Suprapubic skin (tissue), 4 donors: Measurements from ENCODE around the gene PKD2L1. TPM values are rescaled to one million over a fixed set of nuclear protein-coding genes. Genes with fewer than 3 reads are reported as not detected.
A peak's percentile ranks its signal among the peaks of the same experiment; 100 is the strongest.

Experiments
- DNase-seq, 2 donors: peaks; one replicate each; pipeline ENCODE4 v3.0.0-alpha.2; 2019; ENCODE audit warnings: low spot score in 2 of 2
- H3K27ac ChIP-seq: fragments of 200-600 bp; sonication (generic); one replicate; pipeline ENCODE4 v1.5.1; 2019
- H3K27me3 ChIP-seq: fragments of 200-600 bp; sonication (generic); one replicate; pipeline ENCODE4 v1.5.1; 2019
- H3K36me3 ChIP-seq: fragments of 200-600 bp; sonication (generic); one replicate; pipeline ENCODE4 v1.5.1; 2019
- H3K4me1 ChIP-seq: fragments of 200-600 bp; sonication (generic); one replicate; pipeline ENCODE4 v1.5.1; 2019
- H3K4me3 ChIP-seq: fragments of 200-600 bp; sonication (generic); one replicate; pipeline ENCODE4 v1.5.1; 2019; ENCODE audit warnings: mild to moderate bottlenecking
- H3K9me3 ChIP-seq: fragments of 200-600 bp; sonication (generic); one replicate; pipeline ENCODE4 v1.5.1; 2019
- EP300 ChIP-seq: sonication (generic); formaldehyde crosslinking; IDR thresholded peaks from one replicate; pipeline ENCODE4 v1.6.1; 2017; ENCODE audit warnings: antibody characterized with exemption
- POLR2A ChIP-seq, 2 donors: fragments of 450-650 bp; IDR thresholded peaks; one replicate each; pipeline ENCODE4 v1.6.1; 2017; ENCODE audit warnings: antibody characterized with exemption in 2 of 2, mild to moderate bottlenecking in 2 of 2, moderate library complexity in 2 of 2
- POLR2AphosphoS5 ChIP-seq, 3 donors: sonication (generic); formaldehyde crosslinking; IDR thresholded peaks; one replicate each; pipeline ENCODE4 v1.6.1; 2017; ENCODE audit warnings: antibody characterized with exemption in 3 of 3
- WGBS: methylation state at CpG from one replicate; pipeline ENCODE4 v1.1.5; 2018; 5-methylcytosine and 5-hydroxymethylcytosine counted together
- total RNA-seq, 4 donors: library from RNA; depleted of rRNA; stranded (reverse); fragments of >200 nt; gene quantifications; one replicate each; pipeline ENCODE4 v1.1.0, GENCODE V29; 2016
- TF ChIP-seq, protein P1 (sequence below), 2 donors: fragments of 200-600 bp in 1 of 2; fragments of 450-650 bp in 1 of 2; sonication (generic) in 1 of 2; IDR thresholded peaks; one replicate each; pipeline ENCODE4 v1.5.1; 2016 to 2019; ENCODE audit warnings: antibody characterized with exemption in 2 of 2, mild to moderate bottlenecking in 1 of 2, moderate library complexity in 1 of 2

PKD2L1 gene
- total RNA-seq, 4 donors from 2014 or later, result not detected

DNA sequence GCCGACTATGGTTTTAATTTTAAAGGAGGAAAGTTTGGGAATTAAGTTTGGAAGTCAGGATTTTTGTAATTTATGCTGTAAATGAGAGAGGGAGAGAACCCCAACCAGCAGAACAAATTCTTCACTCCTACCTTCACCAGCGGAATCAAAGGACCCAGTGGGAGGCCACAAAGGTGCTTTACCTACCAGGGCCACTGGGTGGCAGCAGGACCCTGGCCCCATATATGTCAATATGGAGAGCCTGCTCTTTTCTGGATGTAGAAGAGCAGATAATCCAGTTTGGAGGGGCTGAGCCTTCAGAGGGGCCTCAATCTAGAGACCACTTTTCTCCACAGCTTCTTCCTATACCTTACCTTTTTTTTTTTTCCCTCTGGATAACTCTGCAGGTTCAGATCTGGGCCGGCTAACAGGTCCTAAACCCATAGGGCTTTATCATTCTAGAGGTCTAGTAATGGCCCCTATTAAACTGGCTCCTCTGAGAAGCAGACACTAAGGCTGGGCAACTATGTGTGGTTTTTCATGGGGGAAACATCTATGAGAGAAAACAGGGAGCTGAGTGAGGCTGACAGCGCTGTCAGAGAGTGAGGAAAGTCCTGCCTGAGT, 8.5 kb upstream of the PKD2L1 start:
- DNase-seq, result peak in 1 of 2 donors; percentile 81

DNA sequence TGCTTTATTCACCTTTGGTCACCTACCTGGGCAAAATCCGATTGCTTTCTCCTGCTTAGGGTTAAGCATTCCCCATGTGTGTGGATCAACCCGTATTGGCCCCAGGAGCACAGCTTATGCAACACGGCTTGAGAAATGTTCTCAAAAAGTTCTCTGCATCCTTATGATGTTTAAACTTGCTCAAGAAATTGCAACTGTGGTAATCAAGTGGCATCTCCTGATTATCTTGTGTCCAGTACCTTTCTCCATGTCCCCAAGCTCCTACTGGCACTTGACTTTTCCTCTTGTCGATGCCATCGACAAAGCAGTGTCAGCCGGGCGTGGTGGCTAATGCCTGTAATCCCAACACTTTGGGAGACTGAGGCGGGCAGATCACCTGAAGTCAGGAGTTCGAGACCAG, 4.7 kb upstream of the PKD2L1 start:
- TF ChIP-seq POLR2AphosphoS5 (IDR thresholded peaks at IDR 0.05), result no peak
- TF ChIP-seq, protein P1, sequence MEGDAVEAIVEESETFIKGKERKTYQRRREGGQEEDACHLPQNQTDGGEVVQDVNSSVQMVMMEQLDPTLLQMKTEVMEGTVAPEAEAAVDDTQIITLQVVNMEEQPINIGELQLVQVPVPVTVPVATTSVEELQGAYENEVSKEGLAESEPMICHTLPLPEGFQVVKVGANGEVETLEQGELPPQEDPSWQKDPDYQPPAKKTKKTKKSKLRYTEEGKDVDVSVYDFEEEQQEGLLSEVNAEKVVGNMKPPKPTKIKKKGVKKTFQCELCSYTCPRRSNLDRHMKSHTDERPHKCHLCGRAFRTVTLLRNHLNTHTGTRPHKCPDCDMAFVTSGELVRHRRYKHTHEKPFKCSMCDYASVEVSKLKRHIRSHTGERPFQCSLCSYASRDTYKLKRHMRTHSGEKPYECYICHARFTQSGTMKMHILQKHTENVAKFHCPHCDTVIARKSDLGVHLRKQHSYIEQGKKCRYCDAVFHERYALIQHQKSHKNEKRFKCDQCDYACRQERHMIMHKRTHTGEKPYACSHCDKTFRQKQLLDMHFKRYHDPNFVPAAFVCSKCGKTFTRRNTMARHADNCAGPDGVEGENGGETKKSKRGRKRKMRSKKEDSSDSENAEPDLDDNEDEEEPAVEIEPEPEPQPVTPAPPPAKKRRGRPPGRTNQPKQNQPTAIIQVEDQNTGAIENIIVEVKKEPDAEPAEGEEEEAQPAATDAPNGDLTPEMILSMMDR (IDR thresholded peaks at IDR 0.05), result no peak
- no peak for TF ChIP-seq POLR2A (IDR thresholded peaks at IDR 0.05)
- WGBS, result 84% methylated on average over 9 of the region's 9 CpGs
- Histone ChIP-seq H3K36me3 (no peaks in the 10 kb centered on the region), H3K4me3 (no peak overlapping the region), H3K9me3 (no peaks in the 10 kb centered on the region), H3K4me1 (no peaks in the 10 kb centered on the region), H3K27me3 (peaks cover 27% of the 10 kb centered on the region), H3K27ac (no peak overlapping the region)
- no peak for DNase-seq

More for the DNA sequence above, 8.5 kb upstream of the PKD2L1 start:
- H3K4me3 ChIP-seq, result no peak overlapping the region
- H3K36me3 ChIP-seq, result no peaks in the 10 kb centered on the region
- H3K27me3 ChIP-seq, result peaks cover 7% of the 10 kb centered on the region
- H3K27ac ChIP-seq, result no peak overlapping the region
- no peaks in the 10 kb centered on the region for H3K4me1 ChIP-seq
- no peaks in the 10 kb centered on the region for H3K9me3 ChIP-seq
- TF ChIP-seq, protein P1 (IDR thresholded peaks at IDR 0.05), result peak; percentile 91
- no peak for TF ChIP-seq POLR2AphosphoS5 (IDR thresholded peaks at IDR 0.05)
- 54% methylated on average over 4 of the region's 4 CpGs for WGBS

DNA sequence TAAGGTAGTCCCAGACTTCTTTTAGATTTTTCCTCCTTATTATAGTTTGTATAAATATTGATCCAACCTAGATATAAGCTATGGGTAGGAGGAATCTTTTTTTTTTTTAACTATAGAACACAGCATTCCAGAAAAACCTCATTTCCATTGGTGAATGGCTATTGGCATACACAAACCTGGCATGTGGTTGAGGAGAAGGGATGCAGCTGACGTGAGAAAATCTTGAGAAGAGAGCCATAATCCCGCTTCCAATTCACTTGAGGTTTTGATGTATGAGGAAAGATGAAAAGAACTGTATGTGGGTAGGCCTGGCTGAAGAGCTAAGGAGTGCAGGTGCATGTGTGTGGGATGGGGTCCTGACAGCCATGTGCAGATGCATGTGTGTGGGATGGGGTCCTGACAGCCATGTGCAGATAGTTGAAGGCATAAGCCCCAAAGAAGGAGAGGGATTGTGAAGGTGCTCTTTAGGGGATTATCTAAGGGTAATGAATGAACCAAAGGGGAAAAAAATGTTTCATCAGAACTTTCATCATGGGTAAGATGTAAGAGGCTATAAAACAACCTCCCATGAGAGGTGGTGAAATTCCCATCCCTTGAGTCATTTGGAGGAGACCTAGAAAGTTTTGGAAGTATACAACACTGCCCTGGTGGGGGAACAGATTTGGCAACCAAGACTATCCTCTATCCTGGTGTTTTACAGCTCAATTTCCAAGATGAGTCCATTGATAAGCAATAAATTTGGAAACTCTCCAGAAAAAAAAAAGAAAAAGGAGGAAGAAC, 3.8 kb upstream of the PKD2L1 start:
- DNase-seq, result no peak
- H3K27me3 ChIP-seq, result peaks cover 35% of the 10 kb centered on the region
- no peak overlapping the region for H3K27ac ChIP-seq
- no peaks in the 10 kb centered on the region for H3K9me3 ChIP-seq
- no peak for TF ChIP-seq POLR2AphosphoS5 (IDR thresholded peaks at IDR 0.05)
- TF ChIP-seq, protein P1 (IDR thresholded peaks at IDR 0.05), result no peak
- no peak for TF ChIP-seq POLR2A (IDR thresholded peaks at IDR 0.05)
- no peak for TF ChIP-seq EP300
- WGBS, result 60% methylated on average over 2 of the region's 2 CpGs
- H3K4me3 ChIP-seq, result no peak overlapping the region
- H3K4me1 ChIP-seq, result no peaks in the 10 kb centered on the region
- no peaks in the 10 kb centered on the region for H3K36me3 ChIP-seq

- no peaks in the 10 kb centered on the region for H3K36me3 ChIP-seq
- 53% methylated on average over 4 of the region's 4 CpGs for WGBS
- peaks cover 38% of the 10 kb centered on the region for H3K27me3 ChIP-seq
- H3K4me3 ChIP-seq, result no peak overlapping the region
- no peak overlapping the region for H3K27ac ChIP-seq
- no peaks in the 10 kb centered on the region for H3K9me3 ChIP-seq
- no peaks in the 10 kb centered on the region for H3K4me1 ChIP-seq
- no peak for DNase-seq
- TF ChIP-seq POLR2AphosphoS5 (IDR thresholded peaks at IDR 0.05) (no peak), EP300 (no peak), POLR2A (IDR thresholded peaks at IDR 0.05) (no peak)
- TF ChIP-seq, protein P1 (IDR thresholded peaks at IDR 0.05), result no peak
These were observed 3.1 kb upstream of the PKD2L1 start for GRCh38 chr10:100333106-100333505.

- Histone ChIP-seq H3K27ac (no peak overlapping the region), H3K4me3 (no peak overlapping the region), H3K36me3 (no peaks in the 10 kb centered on the region), H3K4me1 (peaks cover 6% of the 10 kb centered on the region), H3K27me3 (peaks cover 33% of the 10 kb centered on the region), H3K9me3 (no peaks in the 10 kb centered on the region)
- DNase-seq, result no peak
- 68% methylated on average over 5 of the region's 5 CpGs for WGBS
- TF ChIP-seq POLR2AphosphoS5 (IDR thresholded peaks at IDR 0.05), result no peak
- TF ChIP-seq POLR2A (IDR thresholded peaks at IDR 0.05), result no peak
- TF ChIP-seq, protein P1 (IDR thresholded peaks at IDR 0.05), result no peak
These were observed 1.8 kb downstream of the PKD2L1 start for GRCh38 chr10:100328198-100328597.
